ENCODE measurements around the gene TBR1.

DNA sequence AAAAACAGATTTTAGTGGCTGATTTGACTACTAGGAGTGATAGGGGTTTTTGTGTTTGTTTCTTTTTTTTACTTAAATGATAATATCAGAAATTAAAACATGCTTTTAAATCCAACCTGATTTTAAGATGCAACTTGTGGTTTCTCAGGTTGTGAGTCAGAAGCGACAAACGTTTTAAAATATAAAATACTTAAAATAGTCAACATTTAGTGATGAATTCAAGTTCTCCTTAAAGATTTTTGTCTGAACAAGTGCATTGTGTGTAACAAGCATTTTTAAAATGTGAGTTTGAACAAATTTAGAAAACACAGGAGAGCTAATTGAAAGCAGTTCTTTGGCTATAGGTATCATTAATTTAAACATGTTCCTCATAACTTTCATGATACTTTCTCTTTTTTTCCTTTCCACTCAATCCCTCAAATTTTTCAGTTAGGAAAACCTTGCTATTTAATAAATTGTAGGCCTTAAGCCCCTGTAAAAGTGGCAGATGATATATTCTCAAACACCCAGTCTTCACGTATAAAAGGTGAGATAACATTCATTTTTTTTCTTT is 3.6 kb downstream of the TBR1 start:
- TF ChIP-seq, protein P1, sequence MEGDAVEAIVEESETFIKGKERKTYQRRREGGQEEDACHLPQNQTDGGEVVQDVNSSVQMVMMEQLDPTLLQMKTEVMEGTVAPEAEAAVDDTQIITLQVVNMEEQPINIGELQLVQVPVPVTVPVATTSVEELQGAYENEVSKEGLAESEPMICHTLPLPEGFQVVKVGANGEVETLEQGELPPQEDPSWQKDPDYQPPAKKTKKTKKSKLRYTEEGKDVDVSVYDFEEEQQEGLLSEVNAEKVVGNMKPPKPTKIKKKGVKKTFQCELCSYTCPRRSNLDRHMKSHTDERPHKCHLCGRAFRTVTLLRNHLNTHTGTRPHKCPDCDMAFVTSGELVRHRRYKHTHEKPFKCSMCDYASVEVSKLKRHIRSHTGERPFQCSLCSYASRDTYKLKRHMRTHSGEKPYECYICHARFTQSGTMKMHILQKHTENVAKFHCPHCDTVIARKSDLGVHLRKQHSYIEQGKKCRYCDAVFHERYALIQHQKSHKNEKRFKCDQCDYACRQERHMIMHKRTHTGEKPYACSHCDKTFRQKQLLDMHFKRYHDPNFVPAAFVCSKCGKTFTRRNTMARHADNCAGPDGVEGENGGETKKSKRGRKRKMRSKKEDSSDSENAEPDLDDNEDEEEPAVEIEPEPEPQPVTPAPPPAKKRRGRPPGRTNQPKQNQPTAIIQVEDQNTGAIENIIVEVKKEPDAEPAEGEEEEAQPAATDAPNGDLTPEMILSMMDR (IDR thresholded peaks at IDR 0.05): no peak
- no peak for TF ChIP-seq POLR2A (IDR thresholded peaks at IDR 0.05)

Measured in adrenal gland (tissue), 5 donors.